HepG2 (cell line): ENCODE measurements around the gene KCTD21. TPM values are rescaled to one million over a fixed set of nuclear protein-coding genes. Genes with fewer than 3 reads are reported as not detected.

ENCODE experiments used
- ATAC-seq: fragments of 200-7000 bp; cut with Tn5 transposase; 3 replicates; pipeline ENCODE4 v1.9.1; 2020; ENCODE audit warnings: mild to moderate bottlenecking, moderate library complexity
- BruUV-seq: library from RNA; stranded (reverse); fragments of 400-500 nt; replicated peaks from 2 replicates; lab custom pipeline; 2021; lab: Mats Ljungman, UMichigan
- CTCF ChIA-PET: fragments of 300-600 bp; formaldehyde crosslinking; extraction: SDS; loops from one replicate; lab custom pipeline; 2021; ENCODE audit warnings: low total read pairs, inconsistent platforms, low intra/inter-chr PET ratio; lab: Yijun Ruan, JAX
- POLR2A ChIA-PET: fragments of 350-600 bp; sonication (Branson Sonifier 250); formaldehyde crosslinking; loops from one replicate; lab custom pipeline; 2020; ENCODE audit warnings: antibody characterized with exemption, inconsistent platforms; lab: Yijun Ruan, JAX
- DNase-seq: peaks from one replicate; pipeline ENCODE4 v3.0.0-alpha.2; 2015; ENCODE audit warnings: low spot score
- FAIRE-seq: peaks from 3 replicates; lab custom pipeline; 2011; peaks lifted over from hg19 to GRCh38; lab: Jason Lieb, UNC
- H2AFZ ChIP-seq: one replicate; pipeline ENCODE4 v1.6.1; 2011; ENCODE audit warnings: low read length, inconsistent platforms
- H3K27ac ChIP-seq: fragments of 300-600 bp; 3 replicates; pipeline ENCODE4 v1.8.0; 2011; ENCODE audit warnings: mixed run types, mild to moderate bottlenecking, mixed read lengths, low read length, inconsistent platforms; ENCODE audit not compliant: insufficient read depth; ENCODE audit errors: extremely low read length
- H3K27me3 ChIP-seq, 2 experiments: fragments of 200-600 bp in 1 of 2; 2 replicates in 1 of 2; 3 replicates in 1 of 2; pipeline versions ENCODE4 v1.6.0 to v1.8.0; 2011; ENCODE audit warnings: low read length in 2 of 2, mild to moderate bottlenecking in 2 of 2, moderate library complexity in 2 of 2, inconsistent platforms in 1 of 2; ENCODE audit not compliant: insufficient read depth in 2 of 2, control insufficient read depth in 1 of 2
- H3K36me3 ChIP-seq, 2 experiments: fragments of 200-600 bp in 1 of 2; replicated peaks in 1 of 2; 2 replicates in 1 of 2; 3 replicates in 1 of 2; pipeline versions ENCODE4 v1.5.1 to v1.8.0; 2011; ENCODE audit warnings: low read length in 2 of 2, inconsistent platforms in 1 of 2; ENCODE audit not compliant: insufficient read depth in 2 of 2, control insufficient read depth in 1 of 2
- H3K4me1 ChIP-seq: 2 replicates; pipeline ENCODE4 v1.5.1; 2012; ENCODE audit warnings: low read length, inconsistent platforms; ENCODE audit not compliant: insufficient read depth
- H3K4me2 ChIP-seq: 2 replicates; pipeline ENCODE4 v1.6.0; 2011; ENCODE audit warnings: low read depth, low read length, inconsistent platforms
- H3K4me3 ChIP-seq, 3 experiments: fragments of 200-600 bp in 1 of 3; sonication (generic), shearing (Covaris generic) in 1 of 3; replicated peaks in 1 of 3; 2 replicates each; pipeline ENCODE4 v1.5.1; 2011 to 2016; ENCODE audit warnings: low read length in 3 of 3, inconsistent platforms in 2 of 3, low read depth in 2 of 3, mild to moderate bottlenecking in 2 of 3, control low read depth in 1 of 3, mixed read lengths in 1 of 3; ENCODE audit not compliant: insufficient read depth in 1 of 3
- H3K79me2 ChIP-seq: one replicate; pipeline ENCODE4 v1.6.1; 2011; ENCODE audit warnings: low read length, inconsistent platforms; ENCODE audit not compliant: insufficient read depth
- H3K9ac ChIP-seq: 2 replicates; pipeline ENCODE4 v1.6.0; 2011; ENCODE audit warnings: mild to moderate bottlenecking, low read depth, low read length, inconsistent platforms; ENCODE audit not compliant: insufficient read depth
- H3K9me3 ChIP-seq: 2 replicates; pipeline ENCODE4 v1.5.1; 2012; ENCODE audit warnings: mild to moderate bottlenecking, low read length
- H4K20me1 ChIP-seq: 2 replicates; pipeline ENCODE4 v1.6.0; 2011; ENCODE audit warnings: inconsistent platforms, mild to moderate bottlenecking, low read length, moderate library complexity; ENCODE audit not compliant: insufficient read depth
- MAFF ChIP-seq: IDR thresholded peaks from 2 replicates; pipeline ENCODE4 v1.6.1; 2011; ENCODE audit warnings: low read depth, low read length, improper control_type of control experiment
- MAFK ChIP-seq, 2 experiments: IDR thresholded peaks in 1 of 2; conservative IDR thresholded peaks in 1 of 2; 2 replicates each; pipeline ENCODE4 v1.6.1; 2011; ENCODE audit warnings: improper control_type of control experiment in 2 of 2, low read length in 2 of 2
- NFE2L2 ChIP-seq: fragments of 150-350 bp; IDR thresholded peaks from 2 replicates; pipeline ENCODE4 v1.6.1; 2014; ENCODE audit warnings: low read length
- ZNF256 ChIP-seq: sonication (generic); formaldehyde crosslinking; conservative IDR thresholded peaks from 2 replicates; pipeline ENCODE4 v1.4.0; 2020; ENCODE audit warnings: missing genetic modification reagents
- ZNF703 ChIP-seq: sonication (generic); formaldehyde crosslinking; IDR thresholded peaks from 2 replicates; pipeline ENCODE4 v1.5.1; 2020; ENCODE audit warnings: missing genetic modification reagents, mild to moderate bottlenecking, moderate library complexity, borderline replicate concordance
- WGBS: methylation state at CpG from one replicate; pipeline ENCODE4 v1.1.6; 2017; ENCODE audit warnings: low lambda C conversion rate; 5-methylcytosine and 5-hydroxymethylcytosine counted together
- in situ Hi-C: cut with HindIII; loops from 2 replicates; pipeline ENCODE4 v1.10.0; 2017; ENCODE audit warnings: low pct_unique_long_range_greater_than_20kb; ENCODE audit not compliant: extremely low pct_ligation_motif_present
- intact Hi-C: fragments of 100-400 bp; cut with micrococcal nuclease; formaldehyde crosslinking; loops from one replicate; pipeline ENCODE4 v1.10.0; 2022; ENCODE audit not compliant: unreplicated experiment
- polyA plus RNA-seq, 8 experiments: library from polyadenylated mRNA; depleted of rRNA in 3 of 8; stranded (reverse) in 7 of 8; unstranded in 1 of 8; fragments of >200 nt; fragmentation: Illumina TruSeq in 4 of 8; extraction: Trizol in 4 of 8; gene quantifications; 2 replicates each; pipeline versions ENCODE4 v1.2.1 to v1.2.3, GENCODE V29; 2011 to 2016; ENCODE audit warnings: low read depth in 4 of 8, missing spikeins in 1 of 8, mixed read lengths in 1 of 8; ENCODE audit not compliant: insufficient read depth in 1 of 8
- total RNA-seq, 5 experiments: library from RNA; depleted of rRNA; stranded (reverse); fragments of >200 nt; fragmentation: Illumina TruSeq; extraction: Trizol; gene quantifications; 2 replicates each; pipeline ENCODE4 v1.2.3, GENCODE V29; 2016; ENCODE audit warnings: low read depth in 1 of 5

Gene KCTD21
- total and polyA plus RNA-seq, 2 of the 13 experiments (the other 11 are each of a cell fraction or from before 2014, with no cell fraction given), result 3.1 to 13.5 TPM

GRCh38 chr11:78181185-78181584 lies 7.2 kb downstream of the KCTD21 start:
- TF ChIP-seq ZNF256 (CRISPR knock-in tag) (no peak), MAFK (conservative IDR thresholded peaks at IDR 0.05 in 1 of 2, IDR thresholded peaks at IDR 0.05 in 1 of 2; ENCODE audit: low read length in 2 of 2) (peak; percentile 69 to 72), NFE2L2 (peak; percentile 76), MAFF (peak; percentile 64)
- no peak overlapping the region for H3K4me2 ChIP-seq
- FAIRE-seq (no peak), ATAC-seq (no peak), DNase-seq (no peak)
- H3K27ac ChIP-seq, result no peak overlapping the region
- intact Hi-C loops, result no loop called here
- 94% methylated on average over 2 of the region's 2 CpGs for WGBS
- no peaks in the 10 kb centered on the region for H4K20me1 ChIP-seq
- H3K79me2 ChIP-seq, result no peaks in the 10 kb centered on the region
- H3K4me1 ChIP-seq, result peaks cover 48% of the 10 kb centered on the region
- no peak overlapping the region for H3K9ac ChIP-seq
- CTCF ChIA-PET, result no interaction called here
- H2AFZ ChIP-seq, result no peak overlapping the region
- H3K27me3 ChIP-seq, result no peaks in the 10 kb centered on the region
- no peak overlapping the region for H3K4me3 ChIP-seq
- POLR2A ChIA-PET, result no interaction called here
- no peaks in the 10 kb centered on the region for H3K9me3 ChIP-seq
- H3K36me3 ChIP-seq, result no peaks in the 10 kb centered on the region
- in situ Hi-C loops, result no loop called here
- BruUV-seq, result no TSS peak

GRCh38 chr11:78180751-78181150 lies 7.7 kb downstream of the KCTD21 start:
- Histone ChIP-seq H2AFZ (no peak overlapping the region), H3K4me2 (no peak overlapping the region), H3K36me3 (no peaks in the 10 kb centered on the region), H3K4me1 (peaks cover 45% of the 10 kb centered on the region), H4K20me1 (no peaks in the 10 kb centered on the region), H3K9me3 (no peaks in the 10 kb centered on the region), H3K4me3 (no peak overlapping the region), H3K79me2 (no peaks in the 10 kb centered on the region), H3K27ac (no peak overlapping the region), H3K27me3 (no peaks in the 10 kb centered on the region), H3K9ac (no peak overlapping the region)
- in situ Hi-C loops, result no loop called here
- intact Hi-C loops, result no loop called here
- WGBS, result 96% methylated on average over 4 of the region's 4 CpGs
- ChIA-PET CTCF (no interaction called here), POLR2A (interaction anchor here (1.5 kb wide), 1 partner anchor 8 kb away, joined by 8 read pairs; the partner anchor contains the start of genes KCTD21 and USP35)
- FAIRE-seq, result no peak
- no TSS peak for BruUV-seq
- no peak for TF ChIP-seq ZNF703
- no peak for DNase-seq
- ATAC-seq, result no peak
